Measurements from ENCODE around the gene KCNJ16.

GRCh38 chr17:70165383-70165782, 90.4 kb downstream of the KCNJ16 start:
- no peak for TF ChIP-seq YY1 (IDR thresholded peaks at IDR 0.05; ENCODE audit: insufficient read depth, insufficient read length)
- no peak for TF ChIP-seq ZNF274 (IDR thresholded peaks at IDR 0.05; ENCODE audit: low read depth, low read length)
- TF ChIP-seq SUZ12 (IDR thresholded peaks at IDR 0.05; ENCODE audit: extremely low read depth, insufficient read depth, insufficient read length) = no peak

Data from NT2/D1 (cell line).